ENCODE results near the gene SLCO3A1. TPM values are rescaled to one million over a fixed set of nuclear protein-coding genes. Genes with fewer than 3 reads are reported as not detected.

The SLCO3A1 gene
- total RNA-seq, 1 donor from 2014 or later = 7.7 TPM

GRCh38 chr15:92097474-92098178, 244.1 kb downstream of the SLCO3A1 start:
- peak; percentile 51 for DNase-seq (ENCODE audit: low spot score, unreplicated experiment)
- no peaks in the 10 kb centered on the region for H3K36me3 Mint-ChIP-seq (ENCODE audit: insufficient read depth)
- peak; percentile 91 for TF ChIP-seq CTCF (IDR thresholded peaks at IDR 0.05; ENCODE audit: unreplicated experiment)
- H3K9me3 Mint-ChIP-seq (ENCODE audit: low read depth) = no peaks in the 10 kb centered on the region
- peak overlapping the region; percentile 83 for H3K27ac Mint-ChIP-seq
- H3K4me3 Mint-ChIP-seq (ENCODE audit: low read depth) = no peak overlapping the region
- peaks cover 11% of the 10 kb centered on the region for H3K4me1 Mint-ChIP-seq (ENCODE audit: low read depth)
- H3K27me3 Mint-ChIP-seq = peaks cover 18% of the 10 kb centered on the region

- no peaks in the 10 kb centered on the region for H3K36me3 Mint-ChIP-seq (ENCODE audit: insufficient read depth)
- H3K27ac Mint-ChIP-seq = no peak overlapping the region
- no peak overlapping the region for H3K4me3 Mint-ChIP-seq (ENCODE audit: low read depth)
- H3K4me1 Mint-ChIP-seq (ENCODE audit: low read depth) = peaks cover 11% of the 10 kb centered on the region
- DNase-seq (ENCODE audit: low spot score, unreplicated experiment) = no peak
- TF ChIP-seq CTCF (IDR thresholded peaks at IDR 0.05; ENCODE audit: unreplicated experiment) = no peak
- peaks cover 18% of the 10 kb centered on the region for H3K27me3 Mint-ChIP-seq
- no peaks in the 10 kb centered on the region for H3K9me3 Mint-ChIP-seq (ENCODE audit: low read depth)
Measured at GRCh38 chr15:92098869-92099268, 245.4 kb downstream of the SLCO3A1 start.

- Mint-ChIP-seq H3K36me3 (ENCODE audit: insufficient read depth) (no peaks in the 10 kb centered on the region), H3K4me3 (ENCODE audit: low read depth) (no peak overlapping the region), H3K27ac (no peak overlapping the region), H3K27me3 (peaks cover 14% of the 10 kb centered on the region), H3K4me1 (ENCODE audit: low read depth) (peaks cover 11% of the 10 kb centered on the region), H3K9me3 (ENCODE audit: low read depth) (no peaks in the 10 kb centered on the region)
- no peak for DNase-seq (ENCODE audit: low spot score, unreplicated experiment)
- no peak for TF ChIP-seq CTCF (IDR thresholded peaks at IDR 0.05; ENCODE audit: unreplicated experiment)
Measured at GRCh38 chr15:92100301-92100700, 246.8 kb downstream of the SLCO3A1 start.

- no peak for TF ChIP-seq CTCF (IDR thresholded peaks at IDR 0.05; ENCODE audit: unreplicated experiment)
- peaks cover 14% of the 10 kb centered on the region for H3K4me1 Mint-ChIP-seq (ENCODE audit: low read depth)
- no peak overlapping the region for H3K4me3 Mint-ChIP-seq (ENCODE audit: low read depth)
- H3K9me3 Mint-ChIP-seq (ENCODE audit: low read depth) = no peaks in the 10 kb centered on the region
- H3K27me3 Mint-ChIP-seq = peaks cover 17% of the 10 kb centered on the region
- no peak overlapping the region for H3K27ac Mint-ChIP-seq
- DNase-seq (ENCODE audit: low spot score, unreplicated experiment) = no peak
- no peaks in the 10 kb centered on the region for H3K36me3 Mint-ChIP-seq (ENCODE audit: insufficient read depth)
Measured at GRCh38 chr15:92100751-92101150, 247.2 kb downstream of the SLCO3A1 start.

GRCh38 chr15:92101708-92102394, 248.3 kb downstream of the SLCO3A1 start:
- no peak overlapping the region for H3K27ac Mint-ChIP-seq

More at GRCh38 chr15:92101708-92102394, 248.3 kb downstream of the SLCO3A1 start:
- Mint-ChIP-seq H3K4me1 (ENCODE audit: low read depth) (peaks cover 16% of the 10 kb centered on the region), H3K27me3 (peaks cover 13% of the 10 kb centered on the region), H3K9me3 (ENCODE audit: low read depth) (no peaks in the 10 kb centered on the region), H3K36me3 (ENCODE audit: insufficient read depth) (no peaks in the 10 kb centered on the region), H3K4me3 (ENCODE audit: low read depth) (no peak overlapping the region)
- DNase-seq (ENCODE audit: low spot score, unreplicated experiment) = no peak
- no peak for TF ChIP-seq CTCF (IDR thresholded peaks at IDR 0.05; ENCODE audit: unreplicated experiment)

Data from progenitor cell of endocrine pancreas (in vitro differentiated cells).